H9 (cell line): ENCODE measurements around the gene ITCH. TPM values are rescaled to one million over a fixed set of nuclear protein-coding genes. Genes with fewer than 3 reads are reported as not detected.

ENCODE experiments used
- DNase-seq: peaks from one replicate; pipeline ENCODE4 v3.0.0-alpha.2; 2017
- H2AFZ ChIP-seq: one replicate; pipeline ENCODE4 v1.6.1; 2013; ENCODE audit warnings: mild to moderate bottlenecking, low read length, control low read depth, moderate library complexity
- H2AK5ac ChIP-seq: 2 replicates; pipeline ENCODE4 v1.6.1; 2013; ENCODE audit warnings: low read length, control low read depth, mixed read lengths; ENCODE audit not compliant: insufficient read length
- H2BK120ac ChIP-seq: one replicate; pipeline ENCODE4 v1.6.1; 2013; ENCODE audit warnings: low read depth, mild to moderate bottlenecking, low read length, control low read depth, inconsistent platforms; ENCODE audit not compliant: poor library complexity, severe bottlenecking
- H2BK12ac ChIP-seq: 2 replicates; pipeline ENCODE4 v1.6.1; 2013; ENCODE audit warnings: low read length, control low read depth, mixed read lengths, low read depth; ENCODE audit not compliant: insufficient read length
- H2BK15ac ChIP-seq: 2 replicates; pipeline ENCODE4 v1.6.1; 2013; ENCODE audit warnings: low read depth, low read length, control low read depth
- H2BK20ac ChIP-seq: one replicate; pipeline ENCODE4 v1.6.1; 2013; ENCODE audit warnings: low read depth, mild to moderate bottlenecking, low read length, control low read depth, inconsistent platforms; ENCODE audit not compliant: poor library complexity, severe bottlenecking
- H2BK5ac ChIP-seq: 2 replicates; pipeline ENCODE4 v1.6.1; 2013; ENCODE audit warnings: low read length, control low read depth, mixed read lengths; ENCODE audit not compliant: insufficient read length
- H3K14ac ChIP-seq: 2 replicates; pipeline ENCODE4 v1.6.1; 2013; ENCODE audit warnings: low read length, control low read depth; ENCODE audit not compliant: insufficient read depth
- H3K18ac ChIP-seq: 2 replicates; pipeline ENCODE4 v1.6.1; 2013; ENCODE audit warnings: low read depth, mild to moderate bottlenecking, mixed read lengths, low read length, control low read depth; ENCODE audit not compliant: insufficient read length
- H3K23ac ChIP-seq: 2 replicates; pipeline ENCODE4 v1.6.1; 2013; ENCODE audit warnings: low read length, control low read depth, mixed read lengths, low read depth; ENCODE audit not compliant: insufficient read length
- H3K23me2 ChIP-seq: 2 replicates; pipeline ENCODE4 v1.6.1; 2013; ENCODE audit warnings: low read depth, mild to moderate bottlenecking, mixed read lengths, low read length, control low read depth; ENCODE audit not compliant: insufficient read length, poor library complexity, severe bottlenecking
- H3K27ac ChIP-seq: 2 replicates; pipeline ENCODE4 v1.5.1; 2013; ENCODE audit warnings: low read length, control low read depth, mixed read lengths, low read depth; ENCODE audit not compliant: insufficient read length
- H3K27me3 ChIP-seq: 2 replicates; pipeline ENCODE4 v1.6.1; 2013; ENCODE audit warnings: low read length, control low read depth, inconsistent platforms; ENCODE audit not compliant: insufficient read depth
- H3K4ac ChIP-seq: 2 replicates; pipeline ENCODE4 v1.6.1; 2013; ENCODE audit warnings: low read depth, mild to moderate bottlenecking, control low read depth, inconsistent platforms, low read length, moderate library complexity
- H3K4me1 ChIP-seq: 2 replicates; pipeline ENCODE4 v1.6.1; 2013; ENCODE audit warnings: low read length, control low read depth, inconsistent platforms; ENCODE audit not compliant: insufficient read depth
- H3K4me2 ChIP-seq: 2 replicates; pipeline ENCODE4 v1.6.1; 2013; ENCODE audit warnings: low read length, control low read depth, mixed read lengths; ENCODE audit not compliant: insufficient read length, insufficient read depth
- H3K56ac ChIP-seq: 2 replicates; pipeline ENCODE4 v1.6.1; 2013; ENCODE audit warnings: low read depth, mild to moderate bottlenecking, mixed read lengths, low read length, control low read depth; ENCODE audit not compliant: insufficient read length
- H3K79me1 ChIP-seq: 2 replicates; pipeline ENCODE4 v1.6.1; 2013; ENCODE audit warnings: low read depth, mild to moderate bottlenecking, moderate library complexity, low read length, control low read depth, inconsistent platforms; ENCODE audit not compliant: insufficient read depth, poor library complexity, severe bottlenecking
- H3K79me2 ChIP-seq: 2 replicates; pipeline ENCODE4 v1.6.1; 2013; ENCODE audit warnings: low read length, control low read depth, inconsistent platforms; ENCODE audit not compliant: insufficient read depth
- H3K9ac ChIP-seq: 2 replicates; pipeline ENCODE4 v1.6.1; 2013; ENCODE audit warnings: low read length, control low read depth, mixed read lengths; ENCODE audit not compliant: insufficient read length; ENCODE audit errors: extremely low read depth
- H3K9me3 ChIP-seq: one replicate; pipeline ENCODE4 v1.6.1; 2013; ENCODE audit warnings: low read depth, low read length, inconsistent platforms; ENCODE audit not compliant: control insufficient read depth
- H3T11ph ChIP-seq: one replicate; pipeline ENCODE4 v1.6.1; 2013; ENCODE audit warnings: mild to moderate bottlenecking, low read length, control low read depth, inconsistent platforms
- H4K20me1 ChIP-seq: one replicate; pipeline ENCODE4 v1.6.1; 2013; ENCODE audit not compliant: control insufficient read depth, insufficient read length, insufficient read depth
- H4K5ac ChIP-seq: 2 replicates; pipeline ENCODE4 v1.6.1; 2013; ENCODE audit warnings: low read depth, mild to moderate bottlenecking, mixed read lengths, low read length, control low read depth; ENCODE audit not compliant: insufficient read length
- H4K8ac ChIP-seq: replicated peaks from 2 replicates; pipeline ENCODE4 v1.6.1; 2013; ENCODE audit warnings: low read length, control low read depth, mixed read lengths, low read depth; ENCODE audit not compliant: insufficient read length
- H4K91ac ChIP-seq: 2 replicates; pipeline ENCODE4 v1.6.1; 2013; ENCODE audit warnings: low read depth, mild to moderate bottlenecking, moderate library complexity, mixed read lengths, low read length, control low read depth; ENCODE audit not compliant: insufficient read length
- H3K27ac Mint-ChIP-seq, 3 experiments: 2 replicates in 2 of 3; 3 replicates in 1 of 3; pipeline ENCODE4 v1.8.0; 2020 to 2021; ENCODE audit warnings: mixed read lengths in 3 of 3, mild to moderate bottlenecking in 1 of 3, moderate library complexity in 1 of 3
- H3K27me3 Mint-ChIP-seq: 2 replicates; pipeline ENCODE4 v1.8.0; 2021; ENCODE audit warnings: low read depth, mild to moderate bottlenecking, moderate library complexity, mixed read lengths
- H3K36me3 Mint-ChIP-seq, 3 experiments: 2 replicates in 2 of 3; 3 replicates in 1 of 3; pipeline ENCODE4 v1.8.0; 2020 to 2021; ENCODE audit warnings: low read depth in 3 of 3, mixed read lengths in 3 of 3; ENCODE audit not compliant: insufficient read depth in 1 of 3
- H3K4me1 Mint-ChIP-seq, 2 experiments: 2 replicates each; pipeline ENCODE4 v1.8.0; 2020; ENCODE audit warnings: mixed read lengths in 2 of 2
- H3K4me3 Mint-ChIP-seq, 2 experiments: 2 replicates in 1 of 2; 3 replicates in 1 of 2; pipeline ENCODE4 v1.8.0; 2020 to 2021; ENCODE audit warnings: mild to moderate bottlenecking in 2 of 2, mixed read lengths in 2 of 2, moderate library complexity in 1 of 2
- H3K9me3 Mint-ChIP-seq, 2 experiments: 2 replicates in 1 of 2; 3 replicates in 1 of 2; pipeline ENCODE4 v1.8.0; 2020; ENCODE audit warnings: mild to moderate bottlenecking in 2 of 2, mixed read lengths in 2 of 2, moderate library complexity in 1 of 2
- CTCF ChIP-seq: fragments of 200-600 bp; sonication (generic); conservative IDR thresholded peaks from 3 replicates; pipeline ENCODE4 v1.8.0; 2021; ENCODE audit warnings: antibody characterized with exemption, mild to moderate bottlenecking
- WGBS: extraction: QIAGEN DNeasy Blood & Tissue Kit; methylation state at CpG from one replicate; pipeline ENCODE4 v1.1.7; 2013; ENCODE audit warnings: missing lambda C conversion rate, low lambda C conversion rate, mixed read lengths; ENCODE audit not compliant: insufficient read length; ENCODE audit errors: extremely low coverage; 5-methylcytosine and 5-hydroxymethylcytosine counted together
- total RNA-seq: library from RNA; stranded (reverse); gene quantifications from 2 replicates; pipeline ENCODE4 v1.2.1, GENCODE V29; 2021

ITCH gene
- total RNA-seq, 1 experiment from 2014 or later = 55.9 TPM

- Histone ChIP-seq H2BK12ac (no peak overlapping the region), H3K56ac (no peak overlapping the region), H3K4me2 (no peak overlapping the region), H3K27me3 (no peaks in the 10 kb centered on the region), H2BK15ac (no peak overlapping the region), H3K9me3 (no peaks in the 10 kb centered on the region), H3K23ac (no peak overlapping the region), H3K9ac (no peak overlapping the region), H3K18ac (no peak overlapping the region), H3K4ac (no peak overlapping the region), H2BK120ac (no peak overlapping the region), H3K23me2 (no peaks in the 10 kb centered on the region), H3K14ac (no peak overlapping the region), H4K5ac (no peak overlapping the region), H4K8ac (no peak overlapping the region), H3K27ac (no peak overlapping the region), H4K20me1 (no peaks in the 10 kb centered on the region), H2BK20ac (no peak overlapping the region), H3K4me1 (no peaks in the 10 kb centered on the region), H2AFZ (no peak overlapping the region), H3K79me1 (no peaks in the 10 kb centered on the region), H2AK5ac (no peak overlapping the region), H3K79me2 (no peaks in the 10 kb centered on the region; the same call in 1 of the 2 replicates), H4K91ac (no peak overlapping the region), H2BK5ac (no peak overlapping the region), H3T11ph (no peak overlapping the region)
- WGBS = no CpG with 5 or more reads among the region's 1 CpG
- Mint-ChIP-seq H3K4me1 (no peaks in the 10 kb centered on the region), H3K9me3 (no peaks in the 10 kb centered on the region; a peak in 1 of 5 replicates), H3K27me3 (no peaks in the 10 kb centered on the region), H3K4me3 (no peak overlapping the region), H3K27ac (no peak overlapping the region), H3K36me3 (peaks cover 25 to 76% (median 37%) of the 10 kb centered on the region in 3 experiments)
- DNase-seq = no peak
- TF ChIP-seq CTCF = no peak
Observed at GRCh38 chr20:34374209-34374760, 11.2 kb downstream of the ITCH start.
